Hepatocyte (in vitro differentiated cells): ENCODE measurements around the gene LCN15. TPM values are rescaled to one million over a fixed set of nuclear protein-coding genes. Genes with fewer than 3 reads are reported as not detected.

Experiments
- DNase-seq: peaks from one replicate; pipeline ENCODE4 v3.0.0-alpha.2; 2016; ENCODE audit warnings: low spot score
- H2AFZ ChIP-seq: fragments of 200-600 bp; sonication (generic); 2 replicates; pipeline ENCODE4 v1.6.0; 2016; ENCODE audit warnings: antibody characterized with exemption, mild to moderate bottlenecking
- H3K27ac ChIP-seq: fragments of 200-600 bp; sonication (generic); 2 replicates; pipeline ENCODE4 v1.5.1; 2016; ENCODE audit warnings: mild to moderate bottlenecking
- H3K27me3 ChIP-seq: fragments of 200-600 bp; sonication (generic); 2 replicates; pipeline ENCODE4 v1.6.1; 2016
- H3K36me3 ChIP-seq: fragments of 200-600 bp; sonication (generic); replicated peaks from 2 replicates; pipeline ENCODE4 v1.5.1; 2016; ENCODE audit warnings: low read depth; ENCODE audit not compliant: insufficient read depth
- H3K4me1 ChIP-seq: fragments of 200-600 bp; sonication (generic); 2 replicates; pipeline ENCODE4 v1.5.1; 2016; ENCODE audit warnings: mild to moderate bottlenecking, moderate library complexity; ENCODE audit not compliant: insufficient read depth
- H3K4me2 ChIP-seq: fragments of 200-600 bp; sonication (generic); 2 replicates; pipeline ENCODE4 v1.6.0; 2016
- H3K4me3 ChIP-seq: fragments of 200-600 bp; sonication (generic); 2 replicates; pipeline ENCODE4 v1.5.1; 2016; ENCODE audit warnings: mild to moderate bottlenecking
- H3K79me2 ChIP-seq: fragments of 200-600 bp; sonication (generic); 2 replicates; pipeline ENCODE4 v1.6.0; 2017; ENCODE audit warnings: mild to moderate bottlenecking
- H3K9me2 ChIP-seq: fragments of 200-600 bp; sonication (generic); replicated peaks from 2 replicates; pipeline ENCODE4 v1.6.0; 2017; ENCODE audit warnings: mild to moderate bottlenecking; ENCODE audit not compliant: insufficient read depth
- H3K9me3 ChIP-seq: fragments of 200-600 bp; sonication (generic); 2 replicates; pipeline ENCODE4 v1.5.1; 2016; ENCODE audit warnings: low read depth, mild to moderate bottlenecking
- H4K20me1 ChIP-seq: fragments of 200-600 bp; sonication (generic); 2 replicates; pipeline ENCODE4 v1.6.0; 2016; ENCODE audit warnings: mild to moderate bottlenecking; ENCODE audit not compliant: insufficient read depth, poor library complexity, severe bottlenecking
- CTCF ChIP-seq: fragments of 200-600 bp; sonication (generic); IDR thresholded peaks from 2 replicates; pipeline ENCODE4 v1.5.1; 2016; ENCODE audit warnings: antibody characterized with exemption, mild to moderate bottlenecking; ENCODE audit not compliant: poor library complexity
- EZH2 ChIP-seq: fragments of 200-600 bp; sonication (generic); IDR thresholded peaks from 2 replicates; pipeline ENCODE4 v1.6.1; 2016; ENCODE audit warnings: antibody characterized with exemption, mild to moderate bottlenecking, borderline replicate concordance
- EZH2phosphoT487 ChIP-seq: fragments of 200-600 bp; sonication (generic); IDR thresholded peaks from one replicate; pipeline ENCODE4 v1.6.1; 2018; ENCODE audit warnings: antibody characterized with exemption, mild to moderate bottlenecking, low read depth, moderate library complexity; ENCODE audit not compliant: unreplicated experiment, severe bottlenecking
- WGBS: methylation state at CpG from one replicate; pipeline ENCODE4 v1.1.6; 2016; ENCODE audit warnings: low lambda C conversion rate; ENCODE audit errors: missing lambda C conversion rate; 5-methylcytosine and 5-hydroxymethylcytosine counted together
- polyA plus RNA-seq: library from polyadenylated mRNA; unstranded; fragments of >200 nt; fragmentation: Nextera tagmentation; extraction: Ambion mirVana; gene quantifications from 2 replicates; pipeline ENCODE4 v1.2.1, GENCODE V29; 2016
- total RNA-seq: library from RNA; depleted of rRNA; stranded (reverse); fragments of >200 nt; gene quantifications from 2 replicates; pipeline ENCODE4 v1.2.3, GENCODE V29; 2014

LCN15 gene
- total and polyA plus RNA-seq, 2 experiments from 2014 or later: 1.4 to 1.5 TPM

- no peak overlapping the region for H3K4me3 ChIP-seq
- H4K20me1 ChIP-seq: no peaks in the 10 kb centered on the region
- TF ChIP-seq EZH2phosphoT487 (no peak), EZH2 (no peak), CTCF (no peak)
- no peak overlapping the region for H2AFZ ChIP-seq
- H3K79me2 ChIP-seq: no peaks in the 10 kb centered on the region
- no peaks in the 10 kb centered on the region for H3K36me3 ChIP-seq
- H3K4me2 ChIP-seq: no peak overlapping the region
- 86% methylated on average over 7 of the region's 9 CpGs for WGBS
- no peaks in the 10 kb centered on the region for H3K9me2 ChIP-seq
- no peaks in the 10 kb centered on the region for H3K27me3 ChIP-seq
- no peak overlapping the region for H3K27ac ChIP-seq
- no peaks in the 10 kb centered on the region for H3K4me1 ChIP-seq
- DNase-seq: no peak
- no peaks in the 10 kb centered on the region for H3K9me3 ChIP-seq
Measured at GRCh38 chr9:136759001-136759400, 5.3 kb downstream of the LCN15 start.

- H3K9me2 ChIP-seq: no peaks in the 10 kb centered on the region
- H3K27me3 ChIP-seq: no peaks in the 10 kb centered on the region
- H2AFZ ChIP-seq: no peak overlapping the region
- 89% methylated on average over 20 of the region's 20 CpGs for WGBS
- no peak for DNase-seq
- no peak overlapping the region for H3K4me3 ChIP-seq
- H3K9me3 ChIP-seq: no peaks in the 10 kb centered on the region
- no peaks in the 10 kb centered on the region for H3K79me2 ChIP-seq
- H3K4me1 ChIP-seq: no peaks in the 10 kb centered on the region
- no peaks in the 10 kb centered on the region for H4K20me1 ChIP-seq
- H3K27ac ChIP-seq: no peak overlapping the region
- no peak overlapping the region for H3K4me2 ChIP-seq
- no peaks in the 10 kb centered on the region for H3K36me3 ChIP-seq
- TF ChIP-seq EZH2phosphoT487: no peak
- no peak for TF ChIP-seq CTCF
- no peak for TF ChIP-seq EZH2
Measured at GRCh38 chr9:136757751-136758140, 6.6 kb downstream of the LCN15 start.

GRCh38 chr9:136757328-136757727 lies 7.0 kb downstream of the LCN15 start:
- Histone ChIP-seq H3K27me3 (no peaks in the 10 kb centered on the region), H3K27ac (no peak overlapping the region), H3K4me3 (no peak overlapping the region), H3K36me3 (no peaks in the 10 kb centered on the region), H2AFZ (no peak overlapping the region), H3K9me2 (no peaks in the 10 kb centered on the region), H4K20me1 (no peaks in the 10 kb centered on the region), H3K4me2 (no peak overlapping the region), H3K4me1 (no peaks in the 10 kb centered on the region), H3K9me3 (no peaks in the 10 kb centered on the region), H3K79me2 (no peaks in the 10 kb centered on the region)
- no peak for TF ChIP-seq EZH2
- TF ChIP-seq CTCF: no peak
- no peak for TF ChIP-seq EZH2phosphoT487
- DNase-seq: no peak
- WGBS: 96% methylated on average over 20 of the region's 20 CpGs

GRCh38 chr9:136756836-136757235 lies 7.5 kb downstream of the LCN15 start:
- H4K20me1 ChIP-seq: no peaks in the 10 kb centered on the region
- DNase-seq: no peak
- no peaks in the 10 kb centered on the region for H3K9me3 ChIP-seq
- no peaks in the 10 kb centered on the region for H3K79me2 ChIP-seq
- no peak overlapping the region for H3K27ac ChIP-seq
- no peak for TF ChIP-seq CTCF
- TF ChIP-seq EZH2phosphoT487: no peak
- TF ChIP-seq EZH2: no peak
- no peaks in the 10 kb centered on the region for H3K27me3 ChIP-seq
- H2AFZ ChIP-seq: no peak overlapping the region
- 92% methylated on average over 18 of the region's 18 CpGs for WGBS
- H3K9me2 ChIP-seq: no peaks in the 10 kb centered on the region
- no peaks in the 10 kb centered on the region for H3K36me3 ChIP-seq
- no peak overlapping the region for H3K4me2 ChIP-seq
- no peaks in the 10 kb centered on the region for H3K4me1 ChIP-seq
- no peak overlapping the region for H3K4me3 ChIP-seq
